NCI-H1105 treated with DMSO at 0.1 percent for 48 hours (cell line): ENCODE results near the gene PEX14.

Source experiments
- DNase-seq: peaks from one replicate; lab custom pipeline; 2025; lab: John Stamatoyannopoulos, UW

The PEX14 gene

GRCh38 chr1:10517677-10517982 lies 42.9 kb downstream of the PEX14 start:
- no peak for DNase-seq

- DNase-seq: peak; percentile 83
Measured at GRCh38 chr1:10519016-10519417, 44.3 kb downstream of the PEX14 start.

GRCh38 chr1:10520497-10520896 lies 45.7 kb downstream of the PEX14 start:
- DNase-seq: no peak

- DNase-seq: no peak
Measured at GRCh38 chr1:10520952-10521351, 46.2 kb downstream of the PEX14 start.

GRCh38 chr1:10521537-10522157 lies 46.9 kb downstream of the PEX14 start:
- DNase-seq: no peak

GRCh38 chr1:10522322-10522860 lies 47.6 kb downstream of the PEX14 start:
- DNase-seq: no peak

GRCh38 chr1:10525208-10525607 lies 50.5 kb downstream of the PEX14 start:
- DNase-seq: no peak

GRCh38 chr1:10528066-10529014 lies 53.6 kb downstream of the PEX14 start:
- no peak for DNase-seq

- no peak for DNase-seq
Measured at GRCh38 chr1:10529091-10529490, 54.3 kb downstream of the PEX14 start.

- no peak for DNase-seq
Measured at GRCh38 chr1:10529765-10530164, 55.0 kb downstream of the PEX14 start.

- peak; percentile 53 for DNase-seq
Measured at GRCh38 chr1:10530281-10530740, 55.6 kb downstream of the PEX14 start.

GRCh38 chr1:10530756-10531495 lies 56.2 kb downstream of the PEX14 start:
- no peak for DNase-seq

GRCh38 chr1:10532362-10532761 lies 57.6 kb downstream of the PEX14 start:
- DNase-seq: no peak

GRCh38 chr1:10534519-10534918 lies 59.8 kb downstream of the PEX14 start:
- no peak for DNase-seq

GRCh38 chr1:10536133-10536770 lies 61.5 kb downstream of the PEX14 start:
- no peak for DNase-seq

GRCh38 chr1:10537082-10537766 lies 62.5 kb downstream of the PEX14 start:
- peak; percentile 98 for DNase-seq

GRCh38 chr1:10538646-10539355 lies 64.1 kb downstream of the PEX14 start:
- DNase-seq: no peak

GRCh38 chr1:10539411-10540043 lies 64.8 kb downstream of the PEX14 start:
- peak; percentile 53 for DNase-seq

- DNase-seq: no peak
Measured at GRCh38 chr1:10540277-10541005, 65.7 kb downstream of the PEX14 start.
